GM12892 (cell line): ENCODE data around the gene SLC2A5.
A peak's percentile ranks its signal among the peaks of the same experiment; 100 is the strongest.

Experiments used
- DNase-seq: peaks from one replicate; pipeline ENCODE4 v3.0.0; 2011; ENCODE audit not compliant: insufficient read length
- FAIRE-seq: peaks from 2 replicates; lab custom pipeline; 2011; peaks lifted over from hg19 to GRCh38; lab: Jason Lieb, UNC
- POLR2A ChIP-seq: IDR thresholded peaks from 2 replicates; pipeline ENCODE4 v1.6.1; 2011; ENCODE audit warnings: low read depth, low read length, control low read depth
- POLR2AphosphoS5 ChIP-seq: IDR thresholded peaks from 2 replicates; pipeline ENCODE4 v1.6.1; 2011; ENCODE audit warnings: low read depth, low read length, control low read depth
- TAF1 ChIP-seq: IDR thresholded peaks from 2 replicates; pipeline ENCODE4 v1.6.1; 2011; ENCODE audit warnings: low read depth, mild to moderate bottlenecking, control low read depth, low read length, borderline replicate concordance

SLC2A5 gene

DNA sequence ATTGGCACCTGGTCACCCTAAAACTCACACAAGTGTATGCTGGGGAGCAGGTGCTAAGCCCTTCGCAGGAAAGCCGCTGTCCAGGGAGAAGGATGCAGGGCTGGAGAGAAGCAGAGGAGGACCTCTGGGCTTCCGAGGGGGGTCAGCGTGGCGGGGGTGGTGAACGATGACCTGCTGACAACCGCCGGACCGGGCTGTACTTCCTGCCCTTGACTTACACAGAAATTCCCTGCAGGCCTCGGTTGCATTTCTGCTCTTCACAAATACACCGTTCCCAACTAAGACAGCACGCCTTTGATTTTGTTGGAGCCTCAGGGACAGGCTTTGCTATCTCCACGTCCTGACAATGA, 80.8 kb downstream of the SLC2A5 start:
- TF ChIP-seq POLR2AphosphoS5 = no peak
- TF ChIP-seq TAF1 = no peak
- TF ChIP-seq POLR2A = no peak
- DNase-seq = no peak
- no peak for FAIRE-seq

DNA sequence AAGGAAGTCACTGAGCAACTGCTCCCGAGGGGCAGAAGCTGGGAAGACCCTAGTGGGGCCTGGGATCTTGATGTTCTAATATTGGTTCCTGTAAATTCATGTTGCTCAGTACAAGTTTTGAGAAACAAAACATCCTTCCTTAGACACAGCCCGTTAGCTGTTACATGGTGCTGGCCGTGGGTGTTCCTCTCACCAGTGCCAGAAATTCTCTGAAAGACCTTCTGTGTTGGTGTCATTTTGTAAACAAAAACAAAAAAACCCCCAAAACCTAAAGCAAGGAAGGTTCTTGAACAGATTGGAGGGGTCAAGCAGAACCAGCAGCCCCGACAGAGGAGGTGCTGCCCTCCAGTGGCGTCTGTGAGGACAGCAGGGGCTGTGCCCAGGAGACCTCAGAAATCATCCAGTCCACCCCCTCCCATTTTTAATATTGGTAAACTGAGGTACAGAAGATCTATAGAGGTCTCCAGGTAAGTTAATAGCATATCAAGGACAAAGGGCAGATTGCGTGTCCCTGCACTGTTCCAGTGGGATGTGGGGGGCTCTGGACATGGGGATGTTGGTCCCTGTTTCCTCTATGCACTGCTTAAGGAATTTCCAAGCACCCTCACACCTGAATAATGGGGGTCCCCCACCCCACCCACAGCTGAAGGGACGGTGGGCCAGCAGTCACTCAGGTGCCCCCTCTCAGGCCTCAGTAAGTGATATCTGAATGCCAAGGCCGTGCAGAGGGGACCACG, 81.4 kb downstream of the SLC2A5 start:
- TF ChIP-seq TAF1 = no peak
- FAIRE-seq = peak; percentile 92
- DNase-seq = peak; percentile 69

DNA sequence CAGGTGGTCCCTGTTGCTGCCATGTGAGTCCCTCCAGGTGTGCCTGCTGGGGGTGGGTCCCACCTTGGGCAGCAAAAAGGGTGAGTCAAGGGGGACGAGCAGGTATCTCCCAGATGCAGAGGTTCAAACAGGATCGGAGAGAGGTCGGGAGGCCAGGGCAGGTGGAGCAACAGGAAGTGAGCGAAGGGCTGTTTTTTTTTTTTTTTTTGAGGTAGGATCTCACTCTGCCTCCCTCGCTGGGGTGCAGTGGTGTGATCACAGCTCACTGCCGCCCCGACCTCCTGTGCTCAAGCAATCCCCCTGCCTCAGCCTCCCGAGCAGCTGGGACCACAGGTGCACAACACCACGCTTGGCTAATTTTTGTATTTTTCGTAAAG, 82.6 kb downstream of the SLC2A5 start:
- FAIRE-seq = peak; percentile 36
- DNase-seq = no peak
- no peak for TF ChIP-seq POLR2AphosphoS5
- no peak for TF ChIP-seq POLR2A
- no peak for TF ChIP-seq TAF1

DNA sequence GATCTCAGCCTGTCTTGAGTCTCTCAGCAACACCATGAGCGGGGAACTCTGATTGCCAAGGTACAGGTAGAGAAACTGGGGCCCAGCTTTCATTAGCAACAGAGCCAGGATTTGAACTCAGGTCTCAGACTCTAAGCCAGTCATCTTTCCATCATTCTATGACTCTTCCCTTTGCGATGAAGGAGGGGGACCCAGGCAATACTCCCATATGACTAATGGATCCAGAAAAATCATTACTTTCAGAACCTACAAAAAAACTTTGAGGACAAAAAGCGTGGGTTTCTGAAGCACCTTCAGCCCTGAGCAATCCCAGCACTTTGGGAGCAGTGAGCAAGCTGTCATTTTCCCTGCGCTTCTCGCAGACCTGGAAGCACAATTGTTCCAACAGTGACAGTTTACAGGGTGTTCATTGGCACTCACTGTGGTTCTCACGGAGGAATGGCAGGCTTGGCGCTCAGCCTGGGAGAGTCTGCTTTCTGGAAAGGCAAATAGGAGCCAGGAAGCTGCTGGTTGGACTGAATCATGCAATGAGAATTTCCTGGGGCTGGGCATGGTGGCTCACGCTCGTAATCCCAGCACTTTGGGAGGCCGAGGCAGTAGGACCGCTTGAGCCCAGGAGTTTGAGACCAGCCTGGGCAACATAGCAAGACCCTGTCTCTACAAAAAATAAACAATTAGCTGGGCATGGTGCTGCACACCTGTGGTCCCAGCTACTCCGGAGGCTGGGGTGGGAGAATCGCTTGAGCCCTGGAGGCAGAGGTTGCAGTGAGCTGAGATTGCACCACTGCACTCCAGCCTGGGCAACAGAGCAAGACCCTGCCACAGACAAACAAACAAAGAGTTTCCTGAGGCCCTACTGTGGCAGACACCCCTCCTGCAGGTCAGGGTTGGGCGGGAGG, 83.3 kb downstream of the SLC2A5 start:
- TF ChIP-seq TAF1 = no peak
- no peak for TF ChIP-seq POLR2A
- TF ChIP-seq POLR2AphosphoS5 = no peak
- no peak for FAIRE-seq
- no peak for DNase-seq
